Naive thymus-derived CD8-positive, alpha-beta T cell (primary cell): ENCODE data around the gene ZFP92. TPM values are rescaled to one million over a fixed set of nuclear protein-coding genes. Genes with fewer than 3 reads are reported as not detected.
A peak's percentile ranks its signal among the peaks of the same experiment; 100 is the strongest.

Source experiments
- ATAC-seq, 2 donors: fragments of 150-1000 bp; cut with Tn5 transposase in 1 of 2; sonication (Bioruptor Pico), chemical (Tn5 transposase) in 1 of 2; 1 replicate in 1 of 2; 2 replicates in 1 of 2; pipeline ENCODE4 v1.10.0; 2021; ENCODE audit warnings: mild to moderate bottlenecking in 2 of 2, moderate library complexity in 2 of 2
- POLR2A ChIA-PET: fragments of 350-600 bp; sonication (Branson Sonifier 250); formaldehyde crosslinking; loops from one replicate; lab custom pipeline; 2021; ENCODE audit warnings: antibody characterized with exemption; lab: Charles Lee
- DNase-seq, 10 donors: peaks; one replicate each; pipeline versions ENCODE4 v3.0.0 to v3.0.0-alpha.2; 2020 to 2022
- H3K27ac Mint-ChIP-seq, 10 donors: one replicate each; pipeline ENCODE4 v1.8.0; 2020 to 2022; ENCODE audit warnings: mild to moderate bottlenecking in 10 of 10, mixed read lengths in 10 of 10, moderate library complexity in 4 of 10, inconsistent platforms in 1 of 10
- H3K27me3 Mint-ChIP-seq, 5 donors: one replicate each; pipeline ENCODE4 v1.8.0; 2021 to 2022; ENCODE audit warnings: mixed read lengths in 5 of 5
- H3K36me3 Mint-ChIP-seq, 3 donors: one replicate each; pipeline ENCODE4 v1.8.0; 2020 to 2022; ENCODE audit warnings: mixed read lengths in 3 of 3, mild to moderate bottlenecking in 2 of 3, inconsistent platforms in 1 of 3
- H3K4me1 Mint-ChIP-seq, 4 donors: one replicate each; pipeline ENCODE4 v1.8.0; 2021 to 2022; ENCODE audit warnings: mixed read lengths in 4 of 4
- H3K4me3 Mint-ChIP-seq, 10 donors: one replicate each; pipeline ENCODE4 v1.8.0; 2020 to 2022; ENCODE audit warnings: mild to moderate bottlenecking in 10 of 10, mixed read lengths in 10 of 10, moderate library complexity in 6 of 10, inconsistent platforms in 1 of 10
- H3K9me3 Mint-ChIP-seq, 9 donors: one replicate each; pipeline ENCODE4 v1.8.0; 2020 to 2022; ENCODE audit warnings: mixed read lengths in 9 of 9, mild to moderate bottlenecking in 3 of 9, inconsistent platforms in 1 of 9, moderate library complexity in 1 of 9
- polyA plus RNA-seq, 3 donors: library from polyadenylated mRNA; unstranded; fragments of 300-500 nt; fragmentation: Illumina TruSeq; gene quantifications; one replicate each; pipeline ENCODE4 v1.2.3, GENCODE V29; 2021
- total RNA-seq, 8 experiments: library from RNA in 2 of 8; stranded (reverse) in 2 of 8; gene quantifications; one replicate each; pipeline ENCODE4 v1.2.3 and lab custom pipeline; 2021 to 2026

The ZFP92 gene
- total and polyA plus RNA-seq, 5 experiments from 2014 or later, result 0.06 to 0.49 (median 0.24) TPM

DNA sequence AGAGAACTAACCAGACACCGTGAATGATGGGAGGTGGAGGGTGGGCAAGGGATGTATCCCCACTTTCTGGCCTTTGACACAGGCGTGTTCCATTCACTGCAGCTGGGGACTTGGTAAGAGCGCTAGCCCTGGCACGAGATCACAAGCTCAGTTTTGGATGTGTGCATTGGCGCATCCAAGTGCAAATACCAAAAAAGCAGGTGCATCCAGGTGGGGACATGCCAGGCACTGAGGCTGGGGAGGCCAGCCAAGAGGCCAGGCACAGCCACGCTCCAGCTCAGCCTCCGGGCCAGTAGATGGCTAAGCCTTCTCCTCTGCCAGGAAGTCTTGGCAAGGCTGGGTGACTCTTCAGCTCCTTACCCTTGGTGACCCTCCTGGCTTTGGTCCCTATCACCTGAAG, 4.4 kb upstream of the ZFP92 start:
- no peak overlapping the region for H3K4me3 Mint-ChIP-seq

DNA sequence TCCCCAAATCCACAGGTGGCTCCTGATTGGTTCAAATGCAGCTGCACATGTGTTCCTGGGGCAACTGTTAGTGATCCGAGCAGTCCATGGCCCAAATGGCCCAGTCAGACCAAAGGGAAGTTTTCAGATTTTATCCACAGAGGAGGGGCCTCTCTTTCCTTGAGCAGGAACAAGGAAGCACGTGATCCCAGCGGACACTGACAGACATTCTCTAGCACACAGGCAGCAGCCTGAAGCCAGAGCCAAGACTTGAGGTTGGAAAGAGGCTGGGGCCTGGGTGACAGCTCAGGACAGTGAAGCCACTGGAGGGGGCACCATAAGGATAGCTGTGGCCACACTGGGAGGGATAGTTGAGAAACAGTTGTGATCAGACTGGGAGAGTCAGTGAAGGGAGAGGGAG, 3.5 kb upstream of the ZFP92 start:
- no peaks in the 10 kb centered on the region for H3K27me3 Mint-ChIP-seq
- H3K36me3 Mint-ChIP-seq, result no peaks in the 10 kb centered on the region
- POLR2A ChIA-PET, result no interaction called here
- no peak overlapping the region for H3K27ac Mint-ChIP-seq
- H3K9me3 Mint-ChIP-seq, result no peaks in the 10 kb centered on the region
- ATAC-seq, result no peak
- no peak overlapping the region for H3K4me3 Mint-ChIP-seq
- no peak for DNase-seq
- H3K4me1 Mint-ChIP-seq, result peaks cover 3 to 14% (median 11%) of the 10 kb centered on the region in 4 donors

More for the DNA sequence above, 4.4 kb upstream of the ZFP92 start:
- H3K36me3 Mint-ChIP-seq, result no peaks in the 10 kb centered on the region
- no peaks in the 10 kb centered on the region for H3K27me3 Mint-ChIP-seq
- no peaks in the 10 kb centered on the region for H3K9me3 Mint-ChIP-seq
- ATAC-seq (no peak), DNase-seq (no peak)
- H3K4me1 Mint-ChIP-seq, result peaks cover 3 to 7% (median 4%) of the 10 kb centered on the region in 4 donors
- peak overlapping the region in 1 of 10 donors; percentile 28 for H3K27ac Mint-ChIP-seq
- POLR2A ChIA-PET, result no interaction called here

DNA sequence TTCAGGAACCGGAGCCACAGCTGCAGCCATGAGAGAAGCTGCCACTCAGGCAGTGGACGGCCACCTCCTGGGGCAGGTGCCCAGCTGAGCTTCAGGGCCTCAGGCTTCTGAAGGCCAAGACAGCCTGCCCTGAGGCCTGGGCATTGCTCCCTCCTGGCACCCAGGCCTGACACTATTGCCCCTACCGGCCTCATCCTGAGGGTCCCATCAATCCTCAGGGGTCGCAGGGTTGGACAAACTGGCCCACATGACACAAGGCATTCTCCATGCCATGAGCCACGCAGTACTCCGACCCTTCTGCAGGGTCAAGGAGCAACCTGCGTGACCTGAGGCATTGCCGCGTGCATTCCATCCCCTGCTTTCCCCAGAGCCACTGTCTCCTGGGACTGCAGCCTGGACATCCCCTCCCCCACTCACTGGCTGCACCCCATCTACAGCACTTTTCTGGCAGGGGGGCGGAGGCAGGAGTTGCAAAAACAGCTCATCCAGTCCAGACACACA, 3.0 kb upstream of the ZFP92 start:
- H3K36me3 Mint-ChIP-seq, result no peaks in the 10 kb centered on the region
- no peaks in the 10 kb centered on the region for H3K27me3 Mint-ChIP-seq
- POLR2A ChIA-PET, result no interaction called here
- no peak for ATAC-seq
- H3K27ac Mint-ChIP-seq, result no peak overlapping the region
- no peak for DNase-seq
- H3K4me3 Mint-ChIP-seq, result no peak overlapping the region
- H3K9me3 Mint-ChIP-seq, result no peaks in the 10 kb centered on the region
- H3K4me1 Mint-ChIP-seq, result peaks cover 3 to 14% (median 11%) of the 10 kb centered on the region in 4 donors

DNA sequence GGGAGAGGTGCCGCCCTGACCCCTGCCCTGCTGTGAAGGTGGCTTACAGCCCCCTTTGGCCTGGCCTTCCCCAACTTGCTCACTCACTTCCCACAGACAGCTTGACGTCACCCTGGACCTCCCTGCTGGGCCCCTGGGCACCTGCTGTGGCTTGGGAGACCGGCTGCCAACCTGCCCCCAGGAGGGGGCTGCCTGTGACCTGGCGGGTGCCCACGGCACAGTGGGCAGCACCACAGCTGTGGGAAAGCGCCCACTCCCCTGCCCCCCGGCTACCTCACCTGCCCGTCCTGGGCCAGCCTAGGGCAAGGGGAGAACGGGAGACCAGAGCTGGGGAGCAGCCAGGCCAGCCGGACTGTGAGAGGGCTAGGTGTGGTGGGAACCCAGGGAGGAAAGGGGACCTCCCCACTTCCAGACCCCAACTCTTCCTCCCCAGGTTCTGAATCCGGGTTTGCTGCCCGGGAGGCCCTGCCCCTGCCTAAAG, 2.4 kb upstream of the ZFP92 start:
- ATAC-seq (no peak), DNase-seq (no peak)
- Mint-ChIP-seq H3K36me3 (no peaks in the 10 kb centered on the region), H3K9me3 (no peaks in the 10 kb centered on the region), H3K27ac (peak overlapping the region in 1 of 10 donors; percentile 34), H3K4me3 (no peak overlapping the region), H3K4me1 (peaks cover 3 to 14% (median 12%) of the 10 kb centered on the region in 4 donors), H3K27me3 (peaks cover 0 to 2% (median 0%) of the 10 kb centered on the region in 5 donors)
- POLR2A ChIA-PET, result no interaction called here

DNA sequence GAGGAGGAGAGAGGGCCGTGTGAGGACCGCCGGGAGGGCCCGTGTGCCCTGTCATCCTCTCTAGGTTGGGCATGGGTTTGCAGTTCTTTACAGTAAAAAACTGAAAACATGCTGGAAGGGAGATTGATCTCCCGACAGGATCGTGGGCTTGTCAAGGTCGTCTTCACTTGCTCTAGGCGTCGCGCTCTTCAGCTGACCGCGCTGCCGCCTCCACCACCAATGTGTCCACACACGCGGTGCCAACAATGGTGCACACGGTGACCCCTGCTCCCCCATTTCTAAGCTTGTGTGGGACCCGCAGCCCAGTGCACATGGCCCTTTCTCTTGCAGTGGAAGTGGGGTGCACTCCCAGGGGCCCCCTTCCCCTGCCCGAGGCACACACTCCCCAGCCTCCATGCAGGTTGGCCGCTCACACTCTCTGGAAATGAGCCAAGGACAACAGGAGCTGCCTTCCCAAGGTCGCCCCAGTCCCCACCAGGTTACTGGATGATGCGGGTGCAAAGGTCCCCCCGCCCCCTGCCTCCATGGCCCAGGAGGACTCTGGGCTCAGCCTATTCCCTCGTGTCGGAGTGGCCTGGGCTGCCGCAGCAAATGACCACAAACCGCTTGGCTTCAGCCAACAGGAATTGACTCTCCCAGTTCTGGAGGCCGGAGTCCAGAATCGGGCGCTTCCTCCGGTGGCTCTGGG, 1.7 kb upstream of the ZFP92 start:
- peaks cover 0 to 2% (median 0%) of the 10 kb centered on the region in 5 donors for H3K27me3 Mint-ChIP-seq
- no peaks in the 10 kb centered on the region for H3K36me3 Mint-ChIP-seq
- no peak for ATAC-seq
- H3K27ac Mint-ChIP-seq, result no peak overlapping the region
- no peaks in the 10 kb centered on the region for H3K9me3 Mint-ChIP-seq
- no peak overlapping the region for H3K4me3 Mint-ChIP-seq
- H3K4me1 Mint-ChIP-seq, result peaks cover 3 to 14% (median 12%) of the 10 kb centered on the region in 4 donors
- DNase-seq, result no peak
- POLR2A ChIA-PET, result no interaction called here

DNA sequence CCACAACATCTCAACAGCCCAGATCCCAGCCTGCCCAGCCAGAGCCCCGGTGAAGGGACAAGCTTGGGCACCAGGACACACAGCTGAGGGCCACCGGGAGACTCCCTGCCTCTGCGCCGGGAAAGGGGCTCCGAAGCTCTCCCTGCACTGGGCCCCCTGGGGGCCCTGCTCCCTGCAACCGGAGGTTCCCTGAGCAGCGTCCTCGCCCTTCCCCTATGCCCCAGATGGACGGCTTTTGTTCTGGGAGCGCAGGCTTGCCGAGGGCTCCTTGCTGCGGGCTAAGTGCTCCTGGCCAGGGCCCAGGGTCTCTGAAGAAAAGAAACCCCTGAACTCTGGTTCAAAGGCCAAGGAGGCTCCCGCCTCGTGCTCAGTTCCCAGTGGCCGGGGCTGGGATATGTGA, 899 bp upstream of the ZFP92 start:
- peak overlapping the region in 4 of 10 donors; percentile 57 to 76 (median 74) for H3K4me3 Mint-ChIP-seq
- peaks cover 0 to 2% (median 0%) of the 10 kb centered on the region in 5 donors for H3K27me3 Mint-ChIP-seq
- peaks cover 3 to 14% (median 12%) of the 10 kb centered on the region in 4 donors for H3K4me1 Mint-ChIP-seq
- POLR2A ChIA-PET, result no interaction called here
- no peaks in the 10 kb centered on the region for H3K36me3 Mint-ChIP-seq
- no peaks in the 10 kb centered on the region for H3K9me3 Mint-ChIP-seq
- H3K27ac Mint-ChIP-seq, result no peak overlapping the region
- no peak for DNase-seq
- no peak for ATAC-seq

DNA sequence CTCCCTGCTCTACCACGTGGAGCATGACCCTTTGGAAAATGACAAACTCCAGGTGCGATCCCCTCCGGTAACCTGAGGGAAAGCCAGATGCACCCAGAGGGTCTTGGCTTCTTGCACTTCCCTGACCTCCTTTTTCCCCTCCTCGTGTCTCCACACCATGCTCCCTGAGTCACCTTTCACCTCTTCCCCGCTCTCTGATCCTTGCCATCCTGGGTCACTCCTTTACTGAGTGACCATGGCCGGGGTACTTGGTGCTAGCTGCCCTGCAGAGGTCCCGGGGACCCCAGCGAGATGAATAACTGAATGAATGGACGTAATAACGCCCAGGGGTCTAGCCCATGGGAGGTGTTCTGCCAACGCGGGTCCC, 401 bp upstream of the ZFP92 start:
- POLR2A ChIA-PET, result no interaction called here
- H3K27me3 Mint-ChIP-seq, result peaks cover 0 to 2% (median 0%) of the 10 kb centered on the region in 5 donors

DNA sequence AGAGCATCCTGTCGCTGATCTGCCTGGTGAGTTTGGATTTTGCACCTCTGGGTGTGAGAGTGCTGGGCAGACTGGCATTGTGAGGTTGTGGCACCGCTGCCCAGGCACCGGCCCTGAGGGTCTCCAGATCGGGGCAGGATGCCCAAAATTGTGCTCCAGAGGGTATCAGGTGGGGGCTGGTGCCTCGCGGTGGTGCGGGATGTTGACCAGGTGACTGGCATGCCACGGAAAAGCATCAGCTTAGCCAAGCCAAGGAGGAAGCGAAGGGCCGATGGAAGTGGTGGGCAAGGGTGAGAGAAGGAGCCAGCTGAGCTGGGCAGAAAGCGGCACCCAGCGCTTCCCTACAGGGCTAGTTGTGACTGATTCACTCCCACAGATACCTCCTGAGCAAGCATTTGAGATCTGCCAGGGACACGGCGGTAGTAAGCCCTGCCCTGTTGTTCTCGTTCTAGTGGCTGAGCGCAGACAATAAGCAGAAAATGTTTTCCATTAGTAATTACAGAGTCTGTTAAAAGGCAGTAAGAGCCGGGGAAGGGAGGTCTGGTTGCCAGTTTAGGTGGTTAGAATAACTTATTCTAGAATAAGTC, 809 bp downstream of the ZFP92 start:
- Mint-ChIP-seq H3K4me3 (peak overlapping the region; percentile 59 to 80 (median 74)), H3K27ac (peak overlapping the region in 5 of 10 donors; percentile 15 to 84 (median 43)), H3K4me1 (peaks cover 3 to 14% (median 12%) of the 10 kb centered on the region in 4 donors), H3K9me3 (no peaks in the 10 kb centered on the region), H3K36me3 (no peaks in the 10 kb centered on the region), H3K27me3 (peaks cover 0 to 2% (median 0%) of the 10 kb centered on the region in 5 donors)
- ATAC-seq (no peak), DNase-seq (no peak)
- POLR2A ChIA-PET, result no interaction called here

More for the DNA sequence above, 401 bp upstream of the ZFP92 start:
- ATAC-seq (no peak), DNase-seq (no peak)
- peak overlapping the region; percentile 57 to 82 (median 73) for H3K4me3 Mint-ChIP-seq
- no peaks in the 10 kb centered on the region for H3K9me3 Mint-ChIP-seq
- peak overlapping the region in 4 of 10 donors; percentile 40 to 71 (median 60) for H3K27ac Mint-ChIP-seq
- peaks cover 3 to 14% (median 12%) of the 10 kb centered on the region in 4 donors for H3K4me1 Mint-ChIP-seq
- no peaks in the 10 kb centered on the region for H3K36me3 Mint-ChIP-seq

DNA sequence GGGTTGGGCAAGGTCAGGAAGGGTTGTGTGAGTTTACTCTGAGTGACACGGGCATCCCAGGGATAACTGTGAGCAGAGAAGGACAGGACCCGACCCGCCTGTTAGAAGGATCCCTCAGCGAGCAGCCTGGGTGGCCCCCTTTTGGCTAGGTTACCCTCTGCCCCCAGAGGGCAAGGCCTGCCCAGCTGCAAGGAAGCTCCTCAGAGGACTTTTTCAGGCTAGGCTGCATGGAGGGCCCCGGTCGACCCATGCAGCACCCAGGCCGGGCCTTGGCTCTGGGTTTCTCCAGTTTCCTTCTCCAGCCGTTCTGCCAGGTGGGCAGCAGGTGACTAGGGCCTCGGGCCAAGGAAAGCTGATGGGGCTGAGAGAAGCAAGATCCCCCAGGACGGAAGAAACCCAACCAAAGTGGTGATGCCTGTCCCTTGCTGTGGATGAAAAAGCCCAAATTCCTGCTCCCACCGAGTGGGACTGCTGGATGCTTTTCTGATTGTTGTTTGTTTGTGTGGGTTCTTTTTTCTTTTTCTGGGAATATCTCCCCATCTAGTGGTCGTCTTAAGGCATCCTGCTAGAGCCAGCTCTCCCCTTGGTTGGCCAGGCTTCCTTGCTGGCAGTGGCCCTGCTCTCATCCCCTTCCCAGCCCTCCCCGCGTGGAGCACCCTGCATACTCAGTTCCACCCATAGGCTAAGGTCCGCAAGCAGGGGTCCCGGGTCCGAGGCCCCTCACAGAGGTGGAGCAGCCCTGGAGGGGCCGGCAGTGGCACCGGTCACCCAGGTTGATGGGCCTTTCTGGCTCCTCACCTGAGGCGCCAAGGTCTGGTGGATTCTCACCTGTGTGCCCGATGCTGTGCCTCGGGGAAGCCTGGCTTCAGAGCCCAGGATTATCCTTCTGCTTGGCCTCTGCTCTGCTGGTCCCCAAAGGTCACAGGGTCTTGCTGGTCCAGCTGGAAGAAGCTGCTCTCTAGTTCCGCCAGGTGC, 1.8 kb downstream of the ZFP92 start:
- no peak for DNase-seq
- H3K27ac Mint-ChIP-seq, result no peak overlapping the region
- H3K4me3 Mint-ChIP-seq, result peak overlapping the region in 4 of 10 donors; percentile 10 to 80 (median 77)
- peaks cover 3 to 14% (median 12%) of the 10 kb centered on the region in 4 donors for H3K4me1 Mint-ChIP-seq
- peaks cover 0 to 2% (median 0%) of the 10 kb centered on the region in 5 donors for H3K27me3 Mint-ChIP-seq
- ATAC-seq, result no peak
- no peaks in the 10 kb centered on the region for H3K36me3 Mint-ChIP-seq
- H3K9me3 Mint-ChIP-seq, result no peaks in the 10 kb centered on the region
- POLR2A ChIA-PET, result no interaction called here

DNA sequence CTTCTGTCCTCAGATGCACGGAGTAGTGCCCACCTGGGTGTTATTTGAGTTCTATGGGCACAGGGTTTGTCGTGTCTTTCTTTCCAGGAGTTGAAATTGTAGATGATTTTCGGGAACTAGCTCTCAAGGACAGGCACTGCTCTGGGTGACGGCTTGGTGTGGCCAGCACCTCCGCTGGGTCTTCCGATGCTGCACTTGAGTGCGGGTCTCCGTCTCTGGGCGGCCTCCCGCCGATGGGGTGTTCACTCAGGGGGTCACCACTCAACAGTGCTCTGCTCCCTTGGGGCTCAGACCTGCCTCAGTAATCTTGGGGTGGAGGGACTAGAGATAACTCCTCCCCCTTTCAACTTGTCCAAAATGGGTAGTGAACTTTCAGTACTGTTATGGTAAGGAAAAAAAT, 2.5 kb downstream of the ZFP92 start:
- ATAC-seq (no peak), DNase-seq (no peak)
- Mint-ChIP-seq H3K27ac (no peak overlapping the region), H3K4me1 (peaks cover 3 to 14% (median 12%) of the 10 kb centered on the region in 4 donors), H3K4me3 (peak overlapping the region in 1 of 10 donors; percentile 43), H3K9me3 (no peaks in the 10 kb centered on the region), H3K36me3 (no peaks in the 10 kb centered on the region), H3K27me3 (peaks cover 0 to 2% (median 0%) of the 10 kb centered on the region in 5 donors)
- POLR2A ChIA-PET, result no interaction called here

DNA sequence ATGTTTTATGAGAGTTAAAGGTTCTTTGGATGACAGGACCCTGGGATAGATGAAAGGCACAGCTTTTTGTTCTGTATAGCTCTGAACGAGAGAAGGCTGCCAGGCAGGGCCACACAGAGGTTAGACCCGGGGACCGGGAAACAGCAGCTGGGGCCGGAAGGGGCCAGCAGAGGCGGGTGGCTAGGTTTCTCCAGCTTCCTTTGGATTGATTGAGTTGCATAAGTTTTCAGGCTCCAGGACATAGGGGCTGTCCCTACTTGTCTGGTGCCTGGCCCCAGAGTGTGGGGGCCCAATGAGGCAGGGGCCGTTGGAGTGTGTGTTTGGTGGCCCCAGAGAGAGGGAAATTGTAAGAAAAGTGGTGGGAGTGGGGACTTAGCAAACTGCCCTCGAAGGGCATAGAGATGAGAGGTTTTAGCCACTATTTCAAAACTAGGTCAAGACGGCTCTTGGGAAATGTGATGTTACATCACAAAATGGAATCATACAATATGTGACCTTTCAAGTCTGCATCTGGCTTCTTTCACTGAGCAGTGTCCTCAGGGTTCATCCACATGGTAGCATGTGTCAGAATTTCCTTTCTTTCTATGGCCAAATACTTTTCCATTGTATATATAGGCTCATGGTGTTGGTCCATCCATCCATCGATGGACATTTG, 3.7 kb downstream of the ZFP92 start:
- DNase-seq (no peak), ATAC-seq (no peak)
- H3K9me3 Mint-ChIP-seq, result no peaks in the 10 kb centered on the region
- POLR2A ChIA-PET, result no interaction called here
- peak overlapping the region in 1 of 10 donors; percentile 18 for H3K27ac Mint-ChIP-seq
- peaks cover 3 to 14% (median 12%) of the 10 kb centered on the region in 4 donors for H3K4me1 Mint-ChIP-seq
- H3K27me3 Mint-ChIP-seq, result peaks cover 0 to 2% (median 0%) of the 10 kb centered on the region in 5 donors
- H3K4me3 Mint-ChIP-seq, result no peak overlapping the region
- no peaks in the 10 kb centered on the region for H3K36me3 Mint-ChIP-seq
